H9 (cell line): ENCODE data around the gene SEC61B. TPM values are rescaled to one million over a fixed set of nuclear protein-coding genes. Genes with fewer than 3 reads are reported as not detected.

Experiments
- DNase-seq: peaks from one replicate; pipeline ENCODE4 v3.0.0-alpha.2; 2017
- H2AFZ ChIP-seq: one replicate; pipeline ENCODE4 v1.6.1; 2013; ENCODE audit warnings: mild to moderate bottlenecking, low read length, control low read depth, moderate library complexity
- H2AK5ac ChIP-seq: 2 replicates; pipeline ENCODE4 v1.6.1; 2013; ENCODE audit warnings: low read length, control low read depth, mixed read lengths; ENCODE audit not compliant: insufficient read length
- H2BK120ac ChIP-seq: one replicate; pipeline ENCODE4 v1.6.1; 2013; ENCODE audit warnings: low read depth, mild to moderate bottlenecking, low read length, control low read depth, inconsistent platforms; ENCODE audit not compliant: poor library complexity, severe bottlenecking
- H2BK12ac ChIP-seq: 2 replicates; pipeline ENCODE4 v1.6.1; 2013; ENCODE audit warnings: low read length, control low read depth, mixed read lengths, low read depth; ENCODE audit not compliant: insufficient read length
- H2BK15ac ChIP-seq: 2 replicates; pipeline ENCODE4 v1.6.1; 2013; ENCODE audit warnings: low read depth, low read length, control low read depth
- H2BK20ac ChIP-seq: one replicate; pipeline ENCODE4 v1.6.1; 2013; ENCODE audit warnings: low read depth, mild to moderate bottlenecking, low read length, control low read depth, inconsistent platforms; ENCODE audit not compliant: poor library complexity, severe bottlenecking
- H2BK5ac ChIP-seq: 2 replicates; pipeline ENCODE4 v1.6.1; 2013; ENCODE audit warnings: low read length, control low read depth, mixed read lengths; ENCODE audit not compliant: insufficient read length
- H3K14ac ChIP-seq: 2 replicates; pipeline ENCODE4 v1.6.1; 2013; ENCODE audit warnings: low read length, control low read depth; ENCODE audit not compliant: insufficient read depth
- H3K18ac ChIP-seq: 2 replicates; pipeline ENCODE4 v1.6.1; 2013; ENCODE audit warnings: low read depth, mild to moderate bottlenecking, mixed read lengths, low read length, control low read depth; ENCODE audit not compliant: insufficient read length
- H3K23ac ChIP-seq: 2 replicates; pipeline ENCODE4 v1.6.1; 2013; ENCODE audit warnings: low read length, control low read depth, mixed read lengths, low read depth; ENCODE audit not compliant: insufficient read length
- H3K23me2 ChIP-seq: 2 replicates; pipeline ENCODE4 v1.6.1; 2013; ENCODE audit warnings: low read depth, mild to moderate bottlenecking, mixed read lengths, low read length, control low read depth; ENCODE audit not compliant: insufficient read length, poor library complexity, severe bottlenecking
- H3K27ac ChIP-seq: 2 replicates; pipeline ENCODE4 v1.5.1; 2013; ENCODE audit warnings: low read length, control low read depth, mixed read lengths, low read depth; ENCODE audit not compliant: insufficient read length
- H3K27me3 ChIP-seq: 2 replicates; pipeline ENCODE4 v1.6.1; 2013; ENCODE audit warnings: low read length, control low read depth, inconsistent platforms; ENCODE audit not compliant: insufficient read depth
- H3K4ac ChIP-seq: 2 replicates; pipeline ENCODE4 v1.6.1; 2013; ENCODE audit warnings: low read depth, mild to moderate bottlenecking, control low read depth, inconsistent platforms, low read length, moderate library complexity
- H3K4me1 ChIP-seq: 2 replicates; pipeline ENCODE4 v1.6.1; 2013; ENCODE audit warnings: low read length, control low read depth, inconsistent platforms; ENCODE audit not compliant: insufficient read depth
- H3K4me2 ChIP-seq: 2 replicates; pipeline ENCODE4 v1.6.1; 2013; ENCODE audit warnings: low read length, control low read depth, mixed read lengths; ENCODE audit not compliant: insufficient read length, insufficient read depth
- H3K56ac ChIP-seq: 2 replicates; pipeline ENCODE4 v1.6.1; 2013; ENCODE audit warnings: low read depth, mild to moderate bottlenecking, mixed read lengths, low read length, control low read depth; ENCODE audit not compliant: insufficient read length
- H3K79me1 ChIP-seq: 2 replicates; pipeline ENCODE4 v1.6.1; 2013; ENCODE audit warnings: low read depth, mild to moderate bottlenecking, moderate library complexity, low read length, control low read depth, inconsistent platforms; ENCODE audit not compliant: insufficient read depth, poor library complexity, severe bottlenecking
- H3K79me2 ChIP-seq: 2 replicates; pipeline ENCODE4 v1.6.1; 2013; ENCODE audit warnings: low read length, control low read depth, inconsistent platforms; ENCODE audit not compliant: insufficient read depth
- H3K9ac ChIP-seq: 2 replicates; pipeline ENCODE4 v1.6.1; 2013; ENCODE audit warnings: low read length, control low read depth, mixed read lengths; ENCODE audit not compliant: insufficient read length; ENCODE audit errors: extremely low read depth
- H3K9me3 ChIP-seq: one replicate; pipeline ENCODE4 v1.6.1; 2013; ENCODE audit warnings: low read depth, low read length, inconsistent platforms; ENCODE audit not compliant: control insufficient read depth
- H3T11ph ChIP-seq: one replicate; pipeline ENCODE4 v1.6.1; 2013; ENCODE audit warnings: mild to moderate bottlenecking, low read length, control low read depth, inconsistent platforms
- H4K20me1 ChIP-seq: one replicate; pipeline ENCODE4 v1.6.1; 2013; ENCODE audit not compliant: control insufficient read depth, insufficient read length, insufficient read depth
- H4K5ac ChIP-seq: 2 replicates; pipeline ENCODE4 v1.6.1; 2013; ENCODE audit warnings: low read depth, mild to moderate bottlenecking, mixed read lengths, low read length, control low read depth; ENCODE audit not compliant: insufficient read length
- H4K8ac ChIP-seq: replicated peaks from 2 replicates; pipeline ENCODE4 v1.6.1; 2013; ENCODE audit warnings: low read length, control low read depth, mixed read lengths, low read depth; ENCODE audit not compliant: insufficient read length
- H4K91ac ChIP-seq: 2 replicates; pipeline ENCODE4 v1.6.1; 2013; ENCODE audit warnings: low read depth, mild to moderate bottlenecking, moderate library complexity, mixed read lengths, low read length, control low read depth; ENCODE audit not compliant: insufficient read length
- H3K27ac Mint-ChIP-seq, 3 experiments: 2 replicates in 2 of 3; 3 replicates in 1 of 3; pipeline ENCODE4 v1.8.0; 2020 to 2021; ENCODE audit warnings: mixed read lengths in 3 of 3, mild to moderate bottlenecking in 1 of 3, moderate library complexity in 1 of 3
- H3K27me3 Mint-ChIP-seq: 2 replicates; pipeline ENCODE4 v1.8.0; 2021; ENCODE audit warnings: low read depth, mild to moderate bottlenecking, moderate library complexity, mixed read lengths
- H3K36me3 Mint-ChIP-seq, 3 experiments: 2 replicates in 2 of 3; 3 replicates in 1 of 3; pipeline ENCODE4 v1.8.0; 2020 to 2021; ENCODE audit warnings: low read depth in 3 of 3, mixed read lengths in 3 of 3; ENCODE audit not compliant: insufficient read depth in 1 of 3
- H3K4me1 Mint-ChIP-seq, 2 experiments: 2 replicates each; pipeline ENCODE4 v1.8.0; 2020; ENCODE audit warnings: mixed read lengths in 2 of 2
- H3K4me3 Mint-ChIP-seq, 2 experiments: 2 replicates in 1 of 2; 3 replicates in 1 of 2; pipeline ENCODE4 v1.8.0; 2020 to 2021; ENCODE audit warnings: mild to moderate bottlenecking in 2 of 2, mixed read lengths in 2 of 2, moderate library complexity in 1 of 2
- H3K9me3 Mint-ChIP-seq, 2 experiments: 2 replicates in 1 of 2; 3 replicates in 1 of 2; pipeline ENCODE4 v1.8.0; 2020; ENCODE audit warnings: mild to moderate bottlenecking in 2 of 2, mixed read lengths in 2 of 2, moderate library complexity in 1 of 2
- CTCF ChIP-seq: fragments of 200-600 bp; sonication (generic); conservative IDR thresholded peaks from 3 replicates; pipeline ENCODE4 v1.8.0; 2021; ENCODE audit warnings: antibody characterized with exemption, mild to moderate bottlenecking
- WGBS: extraction: QIAGEN DNeasy Blood & Tissue Kit; methylation state at CpG from one replicate; pipeline ENCODE4 v1.1.7; 2013; ENCODE audit warnings: missing lambda C conversion rate, low lambda C conversion rate, mixed read lengths; ENCODE audit not compliant: insufficient read length; ENCODE audit errors: extremely low coverage; 5-methylcytosine and 5-hydroxymethylcytosine counted together
- total RNA-seq: library from RNA; stranded (reverse); gene quantifications from 2 replicates; pipeline ENCODE4 v1.2.1, GENCODE V29; 2021

Gene SEC61B
- total RNA-seq, 1 experiment from 2014 or later, result 142 TPM

- Histone ChIP-seq H2BK15ac (no peak overlapping the region), H4K20me1 (no peaks in the 10 kb centered on the region), H3K79me1 (no peaks in the 10 kb centered on the region), H3K27ac (no peak overlapping the region), H3K18ac (no peak overlapping the region), H2AK5ac (no peak overlapping the region), H2BK20ac (no peak overlapping the region), H3K56ac (no peak overlapping the region), H3T11ph (no peak overlapping the region), H4K8ac (no peak overlapping the region), H3K27me3 (no peaks in the 10 kb centered on the region), H4K91ac (no peak overlapping the region), H3K79me2 (peaks cover 5% of the 10 kb centered on the region; the same call in 1 of the 2 replicates), H3K4me2 (no peak overlapping the region), H2AFZ (no peak overlapping the region), H2BK5ac (no peak overlapping the region), H3K23me2 (peaks cover 2% of the 10 kb centered on the region), H2BK120ac (no peak overlapping the region), H3K4ac (no peak overlapping the region), H3K14ac (no peak overlapping the region), H3K23ac (no peak overlapping the region), H2BK12ac (no peak overlapping the region), H3K9ac (no peak overlapping the region), H3K9me3 (no peaks in the 10 kb centered on the region), H3K4me1 (no peaks in the 10 kb centered on the region), H4K5ac (no peak overlapping the region)
- WGBS, result no CpG with 5 or more reads among the region's 5 CpGs
- no peaks in the 10 kb centered on the region for H3K27me3 Mint-ChIP-seq
- no peak for DNase-seq
- H3K36me3 Mint-ChIP-seq, result peaks cover 10 to 46% (median 35%) of the 10 kb centered on the region in 3 experiments; a peak in 6 of 7 replicates
- no peak for TF ChIP-seq CTCF
- H3K4me3 Mint-ChIP-seq, result no peak overlapping the region
- no peaks in the 10 kb centered on the region for H3K9me3 Mint-ChIP-seq
- peaks cover 8 to 9% of the 10 kb centered on the region in 2 experiments; a peak in 3 of 4 replicates for H3K4me1 Mint-ChIP-seq
- H3K27ac Mint-ChIP-seq, result no peak overlapping the region
These were observed 4.0 kb downstream of the SEC61B start for GRCh38 chr9:99226054-99226453.
